ENCODE results near the gene CFAP100.

GRCh38 chr3:126415661-126416591, 21.2 kb downstream of the CFAP100 start:
- no peak for TF ChIP-seq CTCF (IDR thresholded peaks at IDR 0.05)
- no peak for TF ChIP-seq POLR2A (IDR thresholded peaks at IDR 0.05)

Data from testis (tissue), 2 donors.